Suprapubic skin (tissue), 4 donors: ENCODE measurements around the gene SLITRK1. TPM values are rescaled to one million over a fixed set of nuclear protein-coding genes. Genes with fewer than 3 reads are reported as not detected.
A peak's percentile ranks its signal among the peaks of the same experiment; 100 is the strongest.

Experiments
- DNase-seq, 2 donors: peaks; one replicate each; pipeline ENCODE4 v3.0.0-alpha.2; 2019; ENCODE audit warnings: low spot score in 2 of 2
- H3K27ac ChIP-seq: fragments of 200-600 bp; sonication (generic); one replicate; pipeline ENCODE4 v1.5.1; 2019
- H3K27me3 ChIP-seq: fragments of 200-600 bp; sonication (generic); one replicate; pipeline ENCODE4 v1.5.1; 2019
- H3K36me3 ChIP-seq: fragments of 200-600 bp; sonication (generic); one replicate; pipeline ENCODE4 v1.5.1; 2019
- H3K4me1 ChIP-seq: fragments of 200-600 bp; sonication (generic); one replicate; pipeline ENCODE4 v1.5.1; 2019
- H3K4me3 ChIP-seq: fragments of 200-600 bp; sonication (generic); one replicate; pipeline ENCODE4 v1.5.1; 2019; ENCODE audit warnings: mild to moderate bottlenecking
- H3K9me3 ChIP-seq: fragments of 200-600 bp; sonication (generic); one replicate; pipeline ENCODE4 v1.5.1; 2019
- EP300 ChIP-seq: sonication (generic); formaldehyde crosslinking; IDR thresholded peaks from one replicate; pipeline ENCODE4 v1.6.1; 2017; ENCODE audit warnings: antibody characterized with exemption
- POLR2A ChIP-seq, 2 donors: fragments of 450-650 bp; IDR thresholded peaks; one replicate each; pipeline ENCODE4 v1.6.1; 2017; ENCODE audit warnings: antibody characterized with exemption in 2 of 2, mild to moderate bottlenecking in 2 of 2, moderate library complexity in 2 of 2
- POLR2AphosphoS5 ChIP-seq, 3 donors: sonication (generic); formaldehyde crosslinking; IDR thresholded peaks; one replicate each; pipeline ENCODE4 v1.6.1; 2017; ENCODE audit warnings: antibody characterized with exemption in 3 of 3
- WGBS: methylation state at CpG from one replicate; pipeline ENCODE4 v1.1.5; 2018; 5-methylcytosine and 5-hydroxymethylcytosine counted together
- total RNA-seq, 4 donors: library from RNA; depleted of rRNA; stranded (reverse); fragments of >200 nt; gene quantifications; one replicate each; pipeline ENCODE4 v1.1.0, GENCODE V29; 2016
- TF ChIP-seq, protein P1 (sequence below), 2 donors: fragments of 200-600 bp in 1 of 2; fragments of 450-650 bp in 1 of 2; sonication (generic) in 1 of 2; IDR thresholded peaks; one replicate each; pipeline ENCODE4 v1.5.1; 2016 to 2019; ENCODE audit warnings: antibody characterized with exemption in 2 of 2, mild to moderate bottlenecking in 1 of 2, moderate library complexity in 1 of 2

The SLITRK1 gene
- total RNA-seq, 4 donors from 2014 or later = not detected

DNA sequence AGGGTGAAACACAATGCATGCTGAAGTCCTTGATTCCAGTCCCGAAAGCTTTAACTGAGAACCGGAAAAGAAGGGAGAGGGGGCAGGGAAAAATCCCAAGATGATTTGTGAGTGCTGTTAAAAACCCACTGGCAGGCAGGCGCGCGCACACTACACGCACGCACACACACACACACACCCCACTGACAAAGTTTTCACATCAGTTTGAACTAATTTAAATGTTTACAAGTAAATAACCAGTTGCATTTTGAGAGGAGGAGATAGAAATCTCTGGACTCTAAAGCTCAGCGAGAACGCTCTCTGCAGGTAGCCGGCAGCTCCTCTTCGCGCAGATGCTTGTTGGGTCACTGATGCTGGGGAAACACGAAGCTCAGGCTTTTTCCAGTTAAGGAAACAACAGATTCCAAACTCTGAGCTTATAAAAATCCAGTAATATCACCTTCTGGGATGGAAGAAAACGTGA is 818 bp upstream of the SLITRK1 start:
- Histone ChIP-seq H3K4me1 (peaks cover 34% of the 10 kb centered on the region), H3K36me3 (no peaks in the 10 kb centered on the region), H3K9me3 (no peaks in the 10 kb centered on the region), H3K27me3 (peaks cover 57% of the 10 kb centered on the region), H3K4me3 (no peak overlapping the region), H3K27ac (no peak overlapping the region)
- DNase-seq = no peak
- WGBS = 6% methylated on average over 14 of the region's 14 CpGs
- TF ChIP-seq, protein P1, sequence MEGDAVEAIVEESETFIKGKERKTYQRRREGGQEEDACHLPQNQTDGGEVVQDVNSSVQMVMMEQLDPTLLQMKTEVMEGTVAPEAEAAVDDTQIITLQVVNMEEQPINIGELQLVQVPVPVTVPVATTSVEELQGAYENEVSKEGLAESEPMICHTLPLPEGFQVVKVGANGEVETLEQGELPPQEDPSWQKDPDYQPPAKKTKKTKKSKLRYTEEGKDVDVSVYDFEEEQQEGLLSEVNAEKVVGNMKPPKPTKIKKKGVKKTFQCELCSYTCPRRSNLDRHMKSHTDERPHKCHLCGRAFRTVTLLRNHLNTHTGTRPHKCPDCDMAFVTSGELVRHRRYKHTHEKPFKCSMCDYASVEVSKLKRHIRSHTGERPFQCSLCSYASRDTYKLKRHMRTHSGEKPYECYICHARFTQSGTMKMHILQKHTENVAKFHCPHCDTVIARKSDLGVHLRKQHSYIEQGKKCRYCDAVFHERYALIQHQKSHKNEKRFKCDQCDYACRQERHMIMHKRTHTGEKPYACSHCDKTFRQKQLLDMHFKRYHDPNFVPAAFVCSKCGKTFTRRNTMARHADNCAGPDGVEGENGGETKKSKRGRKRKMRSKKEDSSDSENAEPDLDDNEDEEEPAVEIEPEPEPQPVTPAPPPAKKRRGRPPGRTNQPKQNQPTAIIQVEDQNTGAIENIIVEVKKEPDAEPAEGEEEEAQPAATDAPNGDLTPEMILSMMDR (IDR thresholded peaks at IDR 0.05) = no peak
- TF ChIP-seq POLR2A (IDR thresholded peaks at IDR 0.05) (no peak), POLR2AphosphoS5 (IDR thresholded peaks at IDR 0.05) (no peak), EP300 (no peak)

DNA sequence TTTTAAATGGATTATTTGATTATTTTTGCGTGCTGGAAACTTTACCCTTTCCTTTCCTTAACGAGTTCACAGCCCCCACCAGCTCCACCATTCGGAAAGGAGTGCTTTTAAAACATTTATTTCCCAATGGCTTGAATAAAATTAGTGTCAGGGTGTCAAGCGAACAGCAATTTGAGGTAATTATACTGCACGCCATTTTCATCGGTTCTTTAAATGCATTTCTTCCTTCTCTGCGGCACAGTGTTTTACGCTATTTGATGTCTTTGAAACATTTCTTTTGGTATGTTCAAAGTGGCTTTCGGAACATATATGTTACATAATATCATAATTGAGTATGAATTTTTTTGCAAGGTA is 309 bp upstream of the SLITRK1 start:
- H3K27ac ChIP-seq = no peak overlapping the region
- no peaks in the 10 kb centered on the region for H3K9me3 ChIP-seq
- peaks cover 57% of the 10 kb centered on the region for H3K27me3 ChIP-seq
- H3K36me3 ChIP-seq = no peaks in the 10 kb centered on the region
- TF ChIP-seq, protein P1 (IDR thresholded peaks at IDR 0.05) = no peak
- no peak for TF ChIP-seq POLR2A (IDR thresholded peaks at IDR 0.05)
- no peak for TF ChIP-seq EP300
- TF ChIP-seq POLR2AphosphoS5 (IDR thresholded peaks at IDR 0.05) = no peak
- peaks cover 34% of the 10 kb centered on the region for H3K4me1 ChIP-seq
- H3K4me3 ChIP-seq = no peak overlapping the region
- 6% methylated on average over 9 of the region's 9 CpGs for WGBS
- DNase-seq = no peak

DNA sequence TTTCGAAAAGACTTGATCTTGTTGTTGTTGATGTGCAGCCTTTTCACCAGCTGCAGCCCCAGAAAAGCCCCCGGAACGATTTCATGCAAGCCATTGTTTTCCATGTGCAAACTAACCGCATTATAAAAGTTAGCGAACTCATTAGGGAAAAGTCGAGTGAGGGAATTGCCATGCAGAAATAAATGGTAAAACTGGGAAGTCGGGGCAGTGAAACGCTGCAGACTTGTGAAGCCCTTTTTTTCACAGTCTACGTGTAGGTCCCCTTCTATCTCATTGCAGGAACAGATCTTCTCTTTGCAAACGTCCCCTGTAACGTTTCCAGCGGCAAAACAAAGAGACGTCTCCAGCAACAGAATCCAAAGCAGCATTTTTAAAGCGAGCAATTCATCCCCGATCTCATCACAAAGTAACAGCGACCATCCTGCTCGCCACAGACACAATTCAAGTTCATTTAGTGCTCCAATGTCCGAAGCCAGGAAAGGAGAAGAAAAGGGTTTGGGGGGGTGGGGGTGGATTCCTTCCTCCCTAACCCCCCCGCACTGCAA is 1.1 kb downstream of the SLITRK1 start:
- Histone ChIP-seq H3K27me3 (peaks cover 61% of the 10 kb centered on the region), H3K4me1 (peaks cover 34% of the 10 kb centered on the region), H3K27ac (no peak overlapping the region), H3K4me3 (no peak overlapping the region), H3K36me3 (no peaks in the 10 kb centered on the region), H3K9me3 (no peaks in the 10 kb centered on the region)
- WGBS = 1% methylated on average over 19 of the region's 19 CpGs
- no peak for DNase-seq
- TF ChIP-seq EP300 (no peak), POLR2A (IDR thresholded peaks at IDR 0.05) (no peak), POLR2AphosphoS5 (IDR thresholded peaks at IDR 0.05) (no peak)
- TF ChIP-seq, protein P1 (IDR thresholded peaks at IDR 0.05) = no peak

DNA sequence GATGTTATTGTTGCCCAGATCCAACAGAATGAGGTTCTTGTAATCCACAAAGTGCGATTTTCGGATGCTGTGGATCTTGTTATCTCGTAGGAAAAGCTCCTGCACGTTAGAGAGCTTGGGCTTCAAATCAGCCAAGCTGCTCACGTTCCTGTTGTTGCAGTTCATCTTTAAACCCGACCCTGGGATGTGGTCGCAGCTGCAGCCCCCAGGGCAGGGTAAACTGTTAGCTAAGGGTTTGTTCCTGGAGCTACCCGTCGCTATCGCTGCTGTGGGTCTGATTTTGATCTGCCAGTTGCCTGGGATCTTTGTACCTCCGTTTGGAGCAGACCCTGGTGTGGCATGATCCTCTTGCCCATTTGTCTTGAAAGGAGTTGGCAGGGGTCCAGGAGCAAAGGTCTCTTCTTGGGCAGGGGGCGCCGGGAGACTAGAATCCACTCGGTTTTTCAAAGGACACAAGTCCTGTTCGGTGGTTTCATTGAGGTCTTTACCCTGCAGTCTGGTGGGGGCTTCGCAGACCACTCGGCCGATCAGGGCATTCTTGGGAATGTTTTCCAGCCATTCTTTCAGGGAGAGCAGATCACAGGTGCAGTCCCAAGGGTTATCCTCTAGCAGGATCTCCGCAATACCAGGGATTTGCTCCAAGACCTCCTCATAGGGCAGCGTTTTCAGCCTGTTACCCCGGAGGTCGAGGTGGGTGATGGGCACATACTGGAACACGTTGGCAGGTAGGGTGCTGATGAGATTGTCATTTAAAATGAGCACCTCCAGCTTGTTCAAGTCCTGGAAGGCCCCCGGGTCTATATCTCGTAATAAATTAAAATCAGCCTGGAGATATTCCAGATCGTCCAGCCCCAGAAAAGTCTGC is 1.8 kb downstream of the SLITRK1 start:
- WGBS = 4% methylated on average over 17 of the region's 26 CpGs
- Histone ChIP-seq H3K4me3 (no peak overlapping the region), H3K27ac (no peak overlapping the region), H3K9me3 (no peaks in the 10 kb centered on the region), H3K36me3 (no peaks in the 10 kb centered on the region), H3K4me1 (peaks cover 34% of the 10 kb centered on the region), H3K27me3 (peaks cover 61% of the 10 kb centered on the region)
- DNase-seq = no peak
- TF ChIP-seq POLR2A (IDR thresholded peaks at IDR 0.05) (no peak), POLR2AphosphoS5 (IDR thresholded peaks at IDR 0.05) (no peak), EP300 (no peak)
- TF ChIP-seq, protein P1 (IDR thresholded peaks at IDR 0.05) = no peak

DNA sequence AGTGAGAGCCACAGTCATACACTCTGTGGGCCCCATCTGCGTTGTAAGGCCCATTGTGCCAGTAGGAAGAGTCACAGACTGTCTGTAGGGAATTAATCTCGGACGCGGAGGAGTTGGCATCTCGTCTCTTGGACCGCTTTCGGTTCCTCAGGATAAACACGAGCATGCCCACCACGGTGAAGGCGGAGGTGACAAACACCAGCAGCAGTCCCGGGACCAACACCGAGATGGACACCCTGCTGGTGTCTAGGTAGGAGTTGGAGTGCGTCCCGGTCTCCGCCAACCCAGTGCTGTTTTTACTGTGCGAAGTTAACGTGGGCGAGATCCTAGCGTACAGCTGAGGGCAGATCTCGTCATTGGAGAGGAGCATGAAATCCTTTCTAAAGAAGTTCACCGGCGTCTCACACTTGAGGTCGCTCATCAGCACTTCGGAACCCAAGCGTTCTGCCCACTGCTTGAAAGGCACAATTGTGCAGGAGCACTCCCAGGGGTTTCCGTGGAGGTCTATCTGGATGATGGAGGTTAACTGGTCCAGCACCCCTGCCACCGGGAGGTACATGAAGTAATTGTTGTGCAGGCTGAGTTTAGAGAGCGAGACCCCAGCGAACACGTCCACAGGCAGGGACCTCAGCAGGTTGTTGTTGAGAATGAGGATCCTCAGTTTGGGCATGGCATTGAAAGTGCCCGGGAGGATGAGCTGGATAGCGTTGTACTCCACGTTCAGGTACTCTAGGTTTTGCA is 2.7 kb downstream of the SLITRK1 start:
- peak overlapping the region; percentile 24 for H3K4me3 ChIP-seq
- no peak for DNase-seq
- peaks cover 61% of the 10 kb centered on the region for H3K27me3 ChIP-seq

More for the DNA sequence above, 2.7 kb downstream of the SLITRK1 start:
- 16% methylated on average over 28 of the region's 33 CpGs for WGBS
- Histone ChIP-seq H3K36me3 (no peaks in the 10 kb centered on the region), H3K9me3 (no peaks in the 10 kb centered on the region), H3K27ac (no peak overlapping the region), H3K4me1 (peaks cover 34% of the 10 kb centered on the region)
- TF ChIP-seq, protein P1 (IDR thresholded peaks at IDR 0.05) = no peak
- TF ChIP-seq EP300 (no peak), POLR2AphosphoS5 (IDR thresholded peaks at IDR 0.05) (no peak), POLR2A (IDR thresholded peaks at IDR 0.05) (no peak)
